ENCODE results near the gene STXBP1.

- TF ChIP-seq POLR2A (IDR thresholded peaks at IDR 0.05; ENCODE audit: borderline replicate concordance, extremely low read depth, insufficient read depth, insufficient read length) (no peak), REST (IDR thresholded peaks at IDR 0.05; ENCODE audit: low read depth) (no peak), CEBPB (IDR thresholded peaks at IDR 0.05; ENCODE audit: low read depth) (no peak), POLR2AphosphoS5 (IDR thresholded peaks at IDR 0.05; ENCODE audit: low read depth, low read length) (no peak), MAX (IDR thresholded peaks at IDR 0.05) (no peak), CTCF (IDR thresholded peaks at IDR 0.05 in 2 of 3, conservative IDR thresholded peaks at IDR 0.05 in 1 of 3; ENCODE audit: borderline replicate concordance in 1 of 3, insufficient read depth in 1 of 3, low read depth in 2 of 3, low read length in 2 of 3) (no peak), EZH2 (IDR thresholded peaks at IDR 0.05) (no peak), SP1 (IDR thresholded peaks at IDR 0.05; ENCODE audit: low read depth) (no peak), ZFX (IDR thresholded peaks at IDR 0.05) (no peak), EGR1 (IDR thresholded peaks at IDR 0.05; ENCODE audit: low read depth) (no peak), YY1 (IDR thresholded peaks at IDR 0.05; ENCODE audit: extremely low read depth, insufficient replicate concordance, low read depth, low read length) (no peak), EZH2phosphoT487 (IDR thresholded peaks at IDR 0.05; ENCODE audit: borderline replicate concordance) (no peak), TCF7L2 (IDR thresholded peaks at IDR 0.05; ENCODE audit: borderline replicate concordance, extremely low read depth, insufficient read depth, insufficient read length) (no peak), RAD21 (IDR thresholded peaks at IDR 0.05; ENCODE audit: low read depth) (no peak)
These were observed 81.1 kb downstream of the STXBP1 start for GRCh38 chr9:127693143-127693542.
